GM13977 (cell line): Measurements from ENCODE around the gene ATXN7L1.

Experiments used
- DNase-seq: peaks from one replicate; pipeline ENCODE4 v3.0.0; 2012; ENCODE audit warnings: low spot score
- in situ Hi-C: fragments of 300-500 bp; cut with MboI; formaldehyde crosslinking; loops from one replicate; pipeline ENCODE4 v1.12.0; 2022; ENCODE audit warnings: low sequenced_read_pairs, low pct_unique_long_range_greater_than_20kb, mixed read lengths, inconsistent platforms; ENCODE audit not compliant: unreplicated experiment
- TF ChIP-seq, protein P1 (sequence below): IDR thresholded peaks from 2 replicates; pipeline ENCODE4 v1.5.1; 2012; ENCODE audit warnings: mild to moderate bottlenecking, control low read depth; ENCODE audit not compliant: insufficient read depth; ENCODE audit errors: extremely low read depth, missing control alignments

ATXN7L1 gene

DNA sequence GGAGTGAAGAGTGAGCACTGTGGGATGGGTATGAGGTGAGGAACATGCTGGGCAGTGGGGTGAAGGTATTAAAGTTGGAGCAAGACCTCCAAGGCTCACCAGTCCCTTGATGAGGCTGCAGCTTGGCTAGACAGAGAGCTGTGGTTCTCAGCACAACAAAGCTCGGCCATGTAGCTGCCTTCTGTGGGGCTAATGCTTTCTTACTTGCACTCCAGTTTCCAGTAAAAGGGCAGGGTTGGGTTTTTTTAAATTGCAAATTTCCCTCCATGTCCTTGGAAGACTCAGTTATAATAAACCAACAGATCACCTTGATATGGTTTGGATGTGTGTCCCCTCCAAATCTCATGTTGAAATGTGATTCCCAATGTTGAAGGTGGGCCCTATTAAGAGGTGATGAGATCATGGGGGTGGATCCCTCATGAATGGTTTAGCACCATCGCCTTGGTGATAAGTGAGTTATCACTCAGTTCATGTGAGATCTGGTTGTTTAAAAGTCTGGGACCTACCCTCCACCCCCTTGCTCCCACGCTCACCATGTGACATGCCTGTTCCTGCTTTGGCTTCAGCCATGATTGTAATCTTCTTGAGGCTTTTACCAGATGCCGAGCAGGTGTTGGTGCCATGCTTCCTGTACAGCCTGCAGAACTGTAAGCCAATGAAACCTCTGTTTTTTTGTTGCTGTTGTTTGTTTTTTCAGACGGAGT lies 55.9 kb downstream of the ATXN7L1 start:
- no peak for DNase-seq
- in situ Hi-C loops, result no loop called here
- TF ChIP-seq, protein P1, sequence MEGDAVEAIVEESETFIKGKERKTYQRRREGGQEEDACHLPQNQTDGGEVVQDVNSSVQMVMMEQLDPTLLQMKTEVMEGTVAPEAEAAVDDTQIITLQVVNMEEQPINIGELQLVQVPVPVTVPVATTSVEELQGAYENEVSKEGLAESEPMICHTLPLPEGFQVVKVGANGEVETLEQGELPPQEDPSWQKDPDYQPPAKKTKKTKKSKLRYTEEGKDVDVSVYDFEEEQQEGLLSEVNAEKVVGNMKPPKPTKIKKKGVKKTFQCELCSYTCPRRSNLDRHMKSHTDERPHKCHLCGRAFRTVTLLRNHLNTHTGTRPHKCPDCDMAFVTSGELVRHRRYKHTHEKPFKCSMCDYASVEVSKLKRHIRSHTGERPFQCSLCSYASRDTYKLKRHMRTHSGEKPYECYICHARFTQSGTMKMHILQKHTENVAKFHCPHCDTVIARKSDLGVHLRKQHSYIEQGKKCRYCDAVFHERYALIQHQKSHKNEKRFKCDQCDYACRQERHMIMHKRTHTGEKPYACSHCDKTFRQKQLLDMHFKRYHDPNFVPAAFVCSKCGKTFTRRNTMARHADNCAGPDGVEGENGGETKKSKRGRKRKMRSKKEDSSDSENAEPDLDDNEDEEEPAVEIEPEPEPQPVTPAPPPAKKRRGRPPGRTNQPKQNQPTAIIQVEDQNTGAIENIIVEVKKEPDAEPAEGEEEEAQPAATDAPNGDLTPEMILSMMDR, result no peak

DNA sequence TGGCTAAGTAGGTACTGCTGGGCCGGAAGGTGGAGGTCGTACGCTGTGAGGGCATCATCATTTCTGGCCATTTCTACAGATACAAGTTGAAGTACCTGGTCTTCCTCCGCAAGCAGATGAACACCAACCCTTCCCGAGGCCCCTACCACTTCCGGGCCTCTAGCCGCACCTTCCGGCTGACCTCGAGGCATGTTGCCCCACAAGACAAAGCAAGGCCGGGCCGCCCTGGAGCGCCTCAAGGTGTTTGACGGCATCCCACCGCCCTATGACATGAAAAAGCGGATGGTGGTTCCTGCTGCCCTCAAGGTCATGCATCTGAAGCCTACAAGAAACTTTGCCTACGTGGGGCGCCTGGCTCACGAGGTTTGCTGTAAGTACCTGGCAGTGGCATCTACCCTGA lies 56.8 kb downstream of the ATXN7L1 start:
- no peak for DNase-seq
- TF ChIP-seq, protein P1, result no peak
- in situ Hi-C loops, result no loop called here

- TF ChIP-seq, protein P1, result no peak
- in situ Hi-C loops, result no loop called here
- no peak for DNase-seq
These were observed 59.3 kb downstream of the ATXN7L1 start for GRCh38 chr7:105816954-105817615.

- TF ChIP-seq, protein P1, result no peak
- in situ Hi-C loops, result no loop called here
- no peak for DNase-seq
These were observed 60.0 kb downstream of the ATXN7L1 start for GRCh38 chr7:105816266-105816843.

DNA sequence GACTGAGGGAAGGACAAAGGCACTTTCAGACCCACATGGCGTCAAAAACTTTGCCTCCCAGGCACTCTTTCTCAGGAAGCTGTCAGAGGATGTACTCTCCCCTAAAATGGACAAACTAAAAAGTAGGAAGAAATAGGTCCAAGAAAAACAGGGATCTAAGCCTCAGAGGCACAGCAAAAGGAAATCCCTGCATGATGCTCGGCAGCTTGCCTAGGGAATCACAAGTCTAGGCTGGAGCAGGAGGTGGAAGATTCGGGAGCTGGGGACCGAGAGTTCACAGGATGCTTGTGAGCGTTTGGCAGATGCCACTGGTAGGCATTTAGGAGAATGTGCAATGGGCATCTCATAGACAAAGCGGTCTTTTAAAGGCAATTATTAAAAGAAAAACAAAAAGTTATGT lies 60.8 kb downstream of the ATXN7L1 start:
- no peak for DNase-seq
- in situ Hi-C loops, result no loop called here
- TF ChIP-seq, protein P1, result no peak

- DNase-seq, result no peak
These were observed 61.9 kb downstream of the ATXN7L1 start for GRCh38 chr7:105814481-105814880.

More at GRCh38 chr7:105814481-105814880, 61.9 kb downstream of the ATXN7L1 start:
- in situ Hi-C loops, result no loop called here
- TF ChIP-seq, protein P1, result no peak
